ENCODE data around the gene PAX4. TPM values are rescaled to one million over a fixed set of nuclear protein-coding genes. Genes with fewer than 3 reads are reported as not detected.

The PAX4 gene
- total and polyA plus RNA-seq, 9 of the 15 experiments (the other 6 are each of a cell fraction or from before 2014, with no cell fraction given): not detected

DNA sequence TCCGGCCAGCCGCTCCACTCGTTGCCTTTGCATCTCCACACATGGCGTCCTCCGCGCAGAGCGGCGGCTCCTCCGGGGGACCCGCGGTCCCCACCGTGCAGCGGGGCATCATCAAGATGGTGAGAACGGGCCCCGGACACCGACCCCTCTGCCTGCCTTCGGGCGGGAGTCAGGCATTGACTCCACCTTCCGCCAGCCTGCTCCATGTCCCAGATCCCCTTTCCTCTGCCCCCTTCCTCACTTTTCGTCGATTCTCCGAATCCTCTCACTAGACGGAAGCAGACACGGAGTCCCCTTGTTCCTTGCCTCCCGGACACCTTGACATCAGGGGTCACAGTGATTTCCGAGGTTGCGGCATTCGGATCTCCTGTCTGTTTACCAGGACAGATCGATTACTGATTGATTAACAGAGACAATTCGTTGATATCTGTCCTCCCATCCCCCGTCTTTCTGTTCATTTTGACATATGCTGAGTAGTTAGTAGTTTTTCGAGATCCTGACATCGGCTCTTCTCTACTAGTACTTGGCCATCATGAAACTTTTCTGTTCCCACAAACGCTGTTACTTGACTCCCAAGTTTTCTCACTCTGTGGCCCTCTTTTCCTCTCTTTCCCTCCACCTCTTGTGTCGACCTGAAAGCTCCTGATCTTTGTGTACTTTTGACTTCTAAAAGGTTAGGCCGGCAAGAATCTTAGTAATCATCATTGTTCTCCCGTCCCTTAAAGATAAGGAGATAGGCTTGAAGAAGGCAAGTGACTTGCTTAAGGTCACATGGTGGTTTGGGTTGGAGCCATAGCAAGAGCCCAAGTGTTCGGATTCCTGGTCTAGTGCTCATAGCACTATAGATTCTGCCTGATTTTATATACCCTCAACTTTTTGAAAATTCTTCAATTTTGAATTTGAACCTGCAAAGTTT is 34.6 kb upstream of the PAX4 start (continued):
- TF ChIP-seq, protein P1, sequence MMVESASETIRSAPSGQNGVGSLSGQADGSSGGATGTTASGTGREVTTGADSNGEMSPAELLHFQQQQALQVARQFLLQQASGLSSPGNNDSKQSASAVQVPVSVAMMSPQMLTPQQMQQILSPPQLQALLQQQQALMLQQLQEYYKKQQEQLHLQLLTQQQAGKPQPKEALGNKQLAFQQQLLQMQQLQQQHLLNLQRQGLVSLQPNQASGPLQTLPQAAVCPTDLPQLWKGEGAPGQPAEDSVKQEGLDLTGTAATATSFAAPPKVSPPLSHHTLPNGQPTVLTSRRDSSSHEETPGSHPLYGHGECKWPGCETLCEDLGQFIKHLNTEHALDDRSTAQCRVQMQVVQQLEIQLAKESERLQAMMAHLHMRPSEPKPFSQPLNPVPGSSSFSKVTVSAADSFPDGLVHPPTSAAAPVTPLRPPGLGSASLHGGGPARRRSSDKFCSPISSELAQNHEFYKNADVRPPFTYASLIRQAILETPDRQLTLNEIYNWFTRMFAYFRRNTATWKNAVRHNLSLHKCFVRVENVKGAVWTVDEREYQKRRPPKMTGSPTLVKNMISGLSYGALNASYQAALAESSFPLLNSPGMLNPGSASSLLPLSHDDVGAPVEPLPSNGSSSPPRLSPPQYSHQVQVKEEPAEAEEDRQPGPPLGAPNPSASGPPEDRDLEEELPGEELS (CRISPR knock-in tag; IDR thresholded peaks at IDR 0.05; ENCODE audit: borderline replicate concordance): no peak
- TF ChIP-seq KLF1 (tag; IDR thresholded peaks at IDR 0.05) (no peak; the same call in 1 of the 2 replicates), PBX2 (CRISPR knock-in tag; IDR thresholded peaks at IDR 0.05; ENCODE audit: low read depth) (no peak), PBX2 (tag; conservative IDR thresholded peaks at IDR 0.05; ENCODE audit: low read depth) (no peak), UBTF (IDR thresholded peaks at IDR 0.05; ENCODE audit: borderline replicate concordance in 1 of 2, low read depth in 2 of 2, low read length in 2 of 2) (no peak), KLF16 (IDR thresholded peaks at IDR 0.05) (no peak), FIP1L1 (IDR thresholded peaks at IDR 0.05; ENCODE audit: low read depth, low read length, poor library complexity, severe bottlenecking) (no peak), MECOM (CRISPR knock-in tag; IDR thresholded peaks at IDR 0.05) (0 out of 2 replicates have a peak, but pooled peaks have one; percentile 53), ZBTB8A (IDR thresholded peaks at IDR 0.05; ENCODE audit: partially characterized antibody) (no peak), SMARCA4 (IDR thresholded peaks at IDR 0.05) (peak; percentile 69), SAFB (IDR thresholded peaks at IDR 0.05; ENCODE audit: borderline replicate concordance, low read depth, low read length) (no peak), SIRT6 (IDR thresholded peaks at IDR 0.05; ENCODE audit: low read depth, low read length) (no peak)
- TF ChIP-seq, protein P2, sequence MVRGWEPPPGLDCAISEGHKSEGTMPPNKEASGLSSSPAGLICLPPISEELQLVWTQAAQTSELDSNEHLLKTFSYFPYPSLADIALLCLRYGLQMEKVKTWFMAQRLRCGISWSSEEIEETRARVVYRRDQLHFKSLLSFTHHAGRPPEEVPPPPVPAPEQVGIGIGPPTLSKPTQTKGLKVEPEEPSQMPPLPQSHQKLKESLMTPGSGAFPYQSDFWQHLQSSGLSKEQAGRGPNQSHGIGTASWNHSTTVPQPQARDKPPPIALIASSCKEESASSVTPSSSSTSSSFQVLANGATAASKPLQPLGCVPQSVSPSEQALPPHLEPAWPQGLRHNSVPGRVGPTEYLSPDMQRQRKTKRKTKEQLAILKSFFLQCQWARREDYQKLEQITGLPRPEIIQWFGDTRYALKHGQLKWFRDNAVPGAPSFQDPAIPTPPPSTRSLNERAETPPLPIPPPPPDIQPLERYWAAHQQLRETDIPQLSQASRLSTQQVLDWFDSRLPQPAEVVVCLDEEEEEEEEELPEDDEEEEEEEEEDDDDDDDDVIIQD (CRISPR knock-in tag; IDR thresholded peaks at IDR 0.05): no peak
- TF ChIP-seq, protein P3, sequence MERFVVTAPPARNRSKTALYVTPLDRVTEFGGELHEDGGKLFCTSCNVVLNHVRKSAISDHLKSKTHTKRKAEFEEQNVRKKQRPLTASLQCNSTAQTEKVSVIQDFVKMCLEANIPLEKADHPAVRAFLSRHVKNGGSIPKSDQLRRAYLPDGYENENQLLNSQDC (CRISPR knock-in tag; IDR thresholded peaks at IDR 0.05): 0 out of 2 replicates have a peak, but pooled peaks have one; percentile 17
- TF ChIP-seq, protein P4, sequence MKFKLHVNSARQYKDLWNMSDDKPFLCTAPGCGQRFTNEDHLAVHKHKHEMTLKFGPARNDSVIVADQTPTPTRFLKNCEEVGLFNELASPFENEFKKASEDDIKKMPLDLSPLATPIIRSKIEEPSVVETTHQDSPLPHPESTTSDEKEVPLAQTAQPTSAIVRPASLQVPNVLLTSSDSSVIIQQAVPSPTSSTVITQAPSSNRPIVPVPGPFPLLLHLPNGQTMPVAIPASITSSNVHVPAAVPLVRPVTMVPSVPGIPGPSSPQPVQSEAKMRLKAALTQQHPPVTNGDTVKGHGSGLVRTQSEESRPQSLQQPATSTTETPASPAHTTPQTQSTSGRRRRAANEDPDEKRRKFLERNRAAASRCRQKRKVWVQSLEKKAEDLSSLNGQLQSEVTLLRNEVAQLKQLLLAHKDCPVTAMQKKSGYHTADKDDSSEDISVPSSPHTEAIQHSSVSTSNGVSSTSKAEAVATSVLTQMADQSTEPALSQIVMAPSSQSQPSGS (CRISPR knock-in tag; IDR thresholded peaks at IDR 0.05): no peak

Data from K562 (cell line).